Brain microvascular endothelial cell (primary cell): ENCODE data around the gene LHX6.

Experiments
- DNase-seq: peaks from one replicate; pipeline ENCODE4 v3.0.0-alpha.2; 2020
- H3K27ac ChIP-seq: fragments of 250-450 bp; sonication (Bioruptor Pico); 2 replicates; pipeline ENCODE4 v1.5.1; 2020; ENCODE audit warnings: mild to moderate bottlenecking, moderate library complexity
- H3K27me3 ChIP-seq: fragments of 250-450 bp; sonication (Bioruptor Pico); replicated peaks from 2 replicates; pipeline ENCODE4 v1.5.1; 2020; ENCODE audit warnings: mild to moderate bottlenecking
- H3K36me3 ChIP-seq: fragments of 250-450 bp; sonication (Bioruptor Pico); replicated peaks from 2 replicates; pipeline ENCODE4 v1.5.1; 2020; ENCODE audit warnings: mild to moderate bottlenecking
- H3K4me3 ChIP-seq: 2 replicates; pipeline ENCODE4 v1.5.1; 2011; ENCODE audit warnings: low read depth, mild to moderate bottlenecking, control low read depth, low read length, moderate library complexity
- CTCF ChIP-seq: IDR thresholded peaks from 2 replicates; pipeline ENCODE4 v1.5.1; 2011; ENCODE audit warnings: low read depth, mild to moderate bottlenecking, moderate library complexity, low read length, control low read depth, inconsistent platforms; ENCODE audit errors: missing control alignments
- in situ Hi-C: cut with HindIII; loops from 2 replicates; pipeline ENCODE4 v1.10.0; 2017; ENCODE audit warnings: low sequenced_read_pairs, low pct_ligation_motif_present

The LHX6 gene

GRCh38 chr9:122204491-122204890 lies 24.3 kb downstream of the LHX6 start:
- no peak overlapping the region for H3K27ac ChIP-seq
- in situ Hi-C loops = no loop called here
- no peaks in the 10 kb centered on the region for H3K36me3 ChIP-seq
- no peak for TF ChIP-seq CTCF
- H3K4me3 ChIP-seq = no peak overlapping the region
- H3K27me3 ChIP-seq = peaks cover 1% of the 10 kb centered on the region
- no peak for DNase-seq

DNA sequence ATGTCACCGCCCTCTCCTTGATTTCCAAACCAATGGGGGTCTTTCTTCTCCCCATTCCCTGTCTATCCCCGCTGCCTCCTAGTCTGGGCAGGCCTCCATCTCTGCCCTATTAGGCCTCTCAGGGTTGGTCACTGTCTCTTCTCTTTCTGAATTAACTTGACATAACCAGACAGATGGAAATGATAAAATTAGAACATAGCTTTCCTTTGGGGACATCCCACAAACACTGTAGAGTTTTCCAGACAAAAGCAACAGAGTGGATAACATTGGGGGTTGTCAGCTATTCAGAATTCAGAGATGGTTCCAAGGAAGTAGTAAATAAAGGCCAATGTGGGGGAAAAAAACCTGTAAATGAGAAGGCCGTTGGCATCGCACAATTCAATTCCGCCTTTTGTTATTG lies 24.7 kb downstream of the LHX6 start:
- Histone ChIP-seq H3K27me3 (peaks cover 1% of the 10 kb centered on the region), H3K36me3 (no peaks in the 10 kb centered on the region), H3K4me3 (no peak overlapping the region), H3K27ac (no peak overlapping the region)
- no peak for TF ChIP-seq CTCF
- in situ Hi-C loops = no loop called here
- DNase-seq = no peak

DNA sequence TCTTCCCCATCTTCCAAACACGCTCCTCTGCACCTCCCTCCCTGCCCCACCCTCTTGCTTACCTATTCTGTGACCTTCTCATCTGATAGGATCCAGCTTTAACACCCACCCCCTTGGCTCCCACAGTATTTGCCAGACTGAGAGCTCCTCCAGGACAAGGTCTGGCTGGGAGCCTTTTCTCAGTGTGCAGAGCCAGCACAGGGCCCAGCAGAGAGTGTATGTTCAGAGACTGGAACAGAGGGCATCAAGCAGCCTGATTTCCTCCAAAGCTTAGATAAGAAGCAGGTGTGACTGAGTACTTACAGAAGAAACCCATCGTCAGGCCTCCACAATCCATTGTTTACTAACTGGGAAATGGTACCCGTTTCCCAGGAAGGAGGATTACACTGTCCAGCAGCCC lies 26.6 kb downstream of the LHX6 start:
- Histone ChIP-seq H3K27me3 (peaks cover 8% of the 10 kb centered on the region), H3K36me3 (no peaks in the 10 kb centered on the region), H3K27ac (no peak overlapping the region), H3K4me3 (no peak overlapping the region)
- no peak for DNase-seq
- no peak for TF ChIP-seq CTCF
- in situ Hi-C loops = no loop called here

DNA sequence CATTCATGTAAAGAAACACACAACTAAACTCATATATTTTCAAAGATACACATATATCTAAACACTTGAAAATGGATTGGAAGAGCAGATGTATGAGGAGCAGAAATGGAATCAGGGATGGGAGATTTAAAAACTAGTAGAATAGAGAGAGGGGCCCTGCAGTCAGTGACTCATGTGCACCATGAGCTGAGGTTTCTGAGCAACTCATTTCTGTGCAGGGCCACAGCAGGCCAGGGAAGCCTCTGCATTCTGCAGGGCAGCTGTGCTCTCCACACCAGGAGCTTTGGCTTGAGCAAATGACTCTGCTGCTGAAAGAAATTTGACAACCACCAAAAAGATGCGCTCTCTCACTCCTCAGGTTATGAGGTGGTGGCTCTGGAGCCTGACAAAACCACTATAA lies 27.1 kb downstream of the LHX6 start:
- peaks cover 8% of the 10 kb centered on the region for H3K27me3 ChIP-seq
- DNase-seq = peak; percentile 56

DNA sequence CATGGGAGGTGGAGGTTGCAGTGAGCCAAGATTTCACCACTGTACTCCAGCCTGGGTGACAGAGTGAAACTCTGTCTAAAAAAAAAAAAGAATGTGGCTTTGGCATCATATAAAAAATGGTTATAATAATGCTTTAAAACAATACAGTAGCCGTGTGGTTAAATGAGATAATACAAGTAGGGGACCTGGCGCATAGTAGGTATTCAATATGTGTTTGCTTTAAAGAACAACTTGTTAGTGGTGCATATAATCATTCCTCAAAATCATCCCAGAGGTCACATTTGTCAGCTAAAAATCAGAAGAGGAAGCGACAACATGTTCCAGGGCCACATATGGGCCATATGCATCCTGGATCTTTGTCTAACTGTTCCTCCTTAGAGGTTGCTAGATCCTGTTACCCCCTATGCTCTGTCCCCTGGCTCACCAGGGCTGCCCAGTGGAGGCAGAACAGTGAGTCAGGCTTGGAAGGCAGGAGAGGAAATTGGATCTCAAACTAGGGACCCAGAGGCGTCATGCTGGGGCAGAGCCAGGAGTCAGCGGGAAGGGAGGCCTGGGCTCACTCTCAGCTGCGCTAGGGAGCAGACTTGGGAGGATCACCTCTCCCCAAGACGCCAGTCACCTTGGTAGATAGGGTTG lies 27.7 kb downstream of the LHX6 start:
- Histone ChIP-seq H3K27ac (peak overlapping the region; percentile 12), H3K27me3 (peaks cover 8% of the 10 kb centered on the region), H3K36me3 (no peaks in the 10 kb centered on the region), H3K4me3 (no peak overlapping the region)
- in situ Hi-C loops = no loop called here
- no peak for TF ChIP-seq CTCF
- peak; percentile 56 for DNase-seq

More for the DNA sequence above, 27.1 kb downstream of the LHX6 start:
- no peaks in the 10 kb centered on the region for H3K36me3 ChIP-seq
- H3K27ac ChIP-seq = peak overlapping the region; percentile 12
- in situ Hi-C loops = no loop called here
- no peak overlapping the region for H3K4me3 ChIP-seq
- TF ChIP-seq CTCF = no peak

- in situ Hi-C loops = no loop called here
- no peak for DNase-seq
Measured at GRCh38 chr9:122197882-122198281, 30.9 kb downstream of the LHX6 start.

More at GRCh38 chr9:122197882-122198281, 30.9 kb downstream of the LHX6 start:
- TF ChIP-seq CTCF = no peak
- Histone ChIP-seq H3K27me3 (peaks cover 9% of the 10 kb centered on the region), H3K36me3 (no peaks in the 10 kb centered on the region), H3K27ac (no peak overlapping the region), H3K4me3 (no peak overlapping the region)
